GM13977 (cell line): Measurements from ENCODE around the gene SLC6A9.

Source experiments
- DNase-seq: peaks from one replicate; pipeline ENCODE4 v3.0.0; 2012; ENCODE audit warnings: low spot score
- in situ Hi-C: fragments of 300-500 bp; cut with MboI; formaldehyde crosslinking; loops from one replicate; pipeline ENCODE4 v1.12.0; 2022; ENCODE audit warnings: low sequenced_read_pairs, low pct_unique_long_range_greater_than_20kb, mixed read lengths, inconsistent platforms; ENCODE audit not compliant: unreplicated experiment
- TF ChIP-seq, protein P1 (sequence below): IDR thresholded peaks from 2 replicates; pipeline ENCODE4 v1.5.1; 2012; ENCODE audit warnings: mild to moderate bottlenecking, control low read depth; ENCODE audit not compliant: insufficient read depth; ENCODE audit errors: extremely low read depth, missing control alignments

SLC6A9 gene

DNA sequence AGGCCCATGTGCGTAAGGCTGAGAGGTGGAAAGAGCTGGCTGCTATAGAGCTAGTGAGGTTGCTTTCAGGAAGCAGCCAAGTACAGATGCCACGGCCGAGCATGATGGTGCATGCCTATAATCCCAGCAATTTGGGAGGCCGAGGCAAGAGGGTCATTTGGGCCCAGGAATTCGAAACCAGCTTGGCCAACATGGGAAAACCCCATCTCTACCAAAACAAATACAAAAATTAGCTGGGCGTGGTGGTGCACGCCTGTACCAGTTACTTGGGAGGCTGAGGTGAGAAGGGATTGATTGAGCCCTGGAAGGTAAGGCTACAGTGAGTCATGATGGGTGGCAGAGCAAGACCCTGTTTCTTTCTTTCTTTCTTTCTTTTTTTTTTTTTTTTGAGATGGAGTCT, 37.2 kb downstream of the SLC6A9 start:
- TF ChIP-seq, protein P1, sequence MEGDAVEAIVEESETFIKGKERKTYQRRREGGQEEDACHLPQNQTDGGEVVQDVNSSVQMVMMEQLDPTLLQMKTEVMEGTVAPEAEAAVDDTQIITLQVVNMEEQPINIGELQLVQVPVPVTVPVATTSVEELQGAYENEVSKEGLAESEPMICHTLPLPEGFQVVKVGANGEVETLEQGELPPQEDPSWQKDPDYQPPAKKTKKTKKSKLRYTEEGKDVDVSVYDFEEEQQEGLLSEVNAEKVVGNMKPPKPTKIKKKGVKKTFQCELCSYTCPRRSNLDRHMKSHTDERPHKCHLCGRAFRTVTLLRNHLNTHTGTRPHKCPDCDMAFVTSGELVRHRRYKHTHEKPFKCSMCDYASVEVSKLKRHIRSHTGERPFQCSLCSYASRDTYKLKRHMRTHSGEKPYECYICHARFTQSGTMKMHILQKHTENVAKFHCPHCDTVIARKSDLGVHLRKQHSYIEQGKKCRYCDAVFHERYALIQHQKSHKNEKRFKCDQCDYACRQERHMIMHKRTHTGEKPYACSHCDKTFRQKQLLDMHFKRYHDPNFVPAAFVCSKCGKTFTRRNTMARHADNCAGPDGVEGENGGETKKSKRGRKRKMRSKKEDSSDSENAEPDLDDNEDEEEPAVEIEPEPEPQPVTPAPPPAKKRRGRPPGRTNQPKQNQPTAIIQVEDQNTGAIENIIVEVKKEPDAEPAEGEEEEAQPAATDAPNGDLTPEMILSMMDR: no peak
- in situ Hi-C loops: no loop called here
- DNase-seq: no peak

DNA sequence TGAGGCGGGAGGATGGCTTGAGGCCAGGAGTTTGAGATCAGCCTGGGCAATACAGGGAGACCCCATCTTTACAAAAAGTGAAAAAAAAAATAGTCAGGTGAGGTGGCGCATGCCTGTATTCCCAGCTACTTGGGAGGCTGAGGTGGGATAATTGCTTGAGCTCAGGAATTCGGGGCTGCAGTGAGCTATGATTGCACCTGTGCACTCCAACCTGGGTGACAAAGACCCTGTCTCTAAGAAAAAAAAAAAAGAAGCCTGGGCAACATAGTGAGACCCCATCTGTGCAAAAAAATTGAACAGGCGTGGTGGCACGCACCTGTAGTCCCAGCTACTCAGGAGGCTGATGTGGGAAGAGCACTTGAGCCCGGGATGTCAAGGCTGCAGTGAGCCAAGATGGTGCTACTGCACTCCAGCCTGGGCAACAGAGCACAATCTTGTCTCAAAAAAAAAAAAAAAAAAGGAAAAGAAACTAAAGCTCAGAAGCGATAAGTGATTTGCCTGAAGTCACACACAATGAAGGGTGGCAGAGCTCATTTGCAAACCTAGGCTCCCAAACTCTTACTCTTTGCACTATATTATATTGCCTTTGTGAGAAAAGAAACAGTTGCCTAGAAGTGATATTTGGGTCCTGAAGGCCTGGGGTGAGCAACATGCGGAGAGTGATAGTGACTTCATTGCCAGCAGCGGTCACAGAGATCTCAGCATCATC, 37.9 kb downstream of the SLC6A9 start:
- TF ChIP-seq, protein P1: no peak
- no peak for DNase-seq
- in situ Hi-C loops: no loop called here

DNA sequence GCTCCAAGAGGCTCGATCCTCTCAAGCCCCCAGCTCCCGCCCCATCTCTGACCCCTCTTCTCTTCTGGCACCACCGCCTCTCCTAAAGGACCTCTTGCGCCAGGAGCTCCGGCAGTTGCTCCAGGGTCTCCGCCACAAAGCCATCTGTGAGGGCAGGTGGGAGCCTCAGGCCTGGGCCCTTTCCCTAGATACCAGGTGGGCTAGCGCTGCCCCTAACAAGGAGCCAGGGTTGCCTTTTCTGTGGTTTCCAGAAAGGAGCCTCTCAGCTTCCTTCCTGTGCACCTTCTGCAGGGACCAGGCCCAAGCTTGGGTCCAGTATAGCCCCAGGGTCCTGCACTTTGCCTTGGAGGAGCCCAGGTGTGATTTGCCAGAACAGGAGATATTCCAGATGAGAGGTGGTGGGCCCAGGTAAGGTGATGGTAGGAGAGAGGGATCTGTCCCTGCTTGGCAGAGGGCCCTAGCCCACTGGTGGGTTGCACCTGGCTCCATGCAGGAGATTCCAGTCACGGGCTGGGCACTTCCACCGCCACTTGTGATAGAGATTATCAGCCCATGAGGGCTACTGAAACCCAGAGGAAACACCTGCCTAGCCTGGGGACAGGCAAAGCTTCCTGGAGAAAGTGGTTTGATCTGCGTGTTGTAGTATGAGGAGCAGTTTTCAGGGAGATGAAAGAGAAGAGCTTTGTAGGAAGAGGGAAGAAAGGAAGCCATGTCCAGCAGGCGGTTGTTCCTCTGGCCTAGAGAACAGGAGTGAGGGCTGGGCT, 38.8 kb downstream of the SLC6A9 start:
- in situ Hi-C loops: no loop called here
- no peak for DNase-seq
- TF ChIP-seq, protein P1: no peak

DNA sequence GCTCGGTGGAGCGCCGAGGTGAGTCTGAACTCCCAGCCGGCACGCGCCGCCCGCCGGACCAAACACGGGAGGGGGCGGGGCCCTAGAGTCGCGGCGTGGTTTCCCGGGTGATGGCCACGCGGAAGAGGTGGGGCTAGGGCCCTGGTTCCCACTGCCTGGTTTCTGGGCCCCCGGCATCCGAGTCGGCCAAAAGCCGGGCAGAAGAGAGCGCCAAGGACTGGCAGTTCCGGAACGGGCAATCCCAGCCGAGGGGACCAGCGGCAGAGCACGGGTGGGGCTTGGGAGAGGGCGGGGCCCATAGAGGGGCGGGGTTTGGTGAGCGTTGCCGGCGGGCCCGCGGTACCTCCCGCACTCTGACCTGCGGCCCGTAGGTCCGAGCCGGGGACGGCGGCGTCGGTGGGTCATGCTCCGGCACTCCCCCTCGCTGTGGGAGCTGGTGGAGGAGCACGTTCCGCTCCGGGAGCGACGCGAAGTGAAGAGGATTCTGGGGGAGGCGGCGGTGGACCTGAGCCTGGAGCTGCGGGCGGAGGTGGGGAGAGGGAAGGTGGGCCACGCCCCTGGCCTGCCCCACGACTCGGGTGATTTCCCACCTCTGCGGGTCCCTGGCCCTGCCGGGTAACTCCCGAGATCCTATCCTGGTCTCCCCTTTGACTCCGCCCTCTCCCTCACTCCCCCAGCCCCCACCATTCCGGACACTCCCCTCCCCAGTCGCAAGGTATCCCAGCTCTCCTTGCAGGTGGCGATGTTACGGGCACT, 39.6 kb downstream of the SLC6A9 start, which contains the start of gene CCDC24:
TSS of gene CCDC24 (plus strand) at position 124 of the 756 bp plus-strand sequence. CDS start at position 404, 280 bp downstream.
- TF ChIP-seq, protein P1: no peak
- in situ Hi-C loops: no loop called here
- DNase-seq: peak; percentile 93

DNA sequence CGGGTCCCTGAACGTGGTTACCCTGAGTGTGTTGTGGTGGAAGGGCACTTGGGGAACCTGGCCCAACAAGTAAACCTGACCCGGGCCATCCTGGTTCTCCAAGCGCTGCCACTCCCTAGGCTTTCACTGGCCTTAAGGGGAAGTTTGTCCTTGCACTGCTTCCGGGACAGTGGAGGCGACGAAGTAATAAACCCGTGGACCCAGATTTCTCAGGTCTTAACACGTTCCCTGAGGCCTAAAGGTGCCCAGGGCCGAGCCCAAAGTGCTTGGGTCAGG, 40.1 kb downstream of the SLC6A9 start:
- TF ChIP-seq, protein P1: no peak
- in situ Hi-C loops: no loop called here
- no peak for DNase-seq

DNA sequence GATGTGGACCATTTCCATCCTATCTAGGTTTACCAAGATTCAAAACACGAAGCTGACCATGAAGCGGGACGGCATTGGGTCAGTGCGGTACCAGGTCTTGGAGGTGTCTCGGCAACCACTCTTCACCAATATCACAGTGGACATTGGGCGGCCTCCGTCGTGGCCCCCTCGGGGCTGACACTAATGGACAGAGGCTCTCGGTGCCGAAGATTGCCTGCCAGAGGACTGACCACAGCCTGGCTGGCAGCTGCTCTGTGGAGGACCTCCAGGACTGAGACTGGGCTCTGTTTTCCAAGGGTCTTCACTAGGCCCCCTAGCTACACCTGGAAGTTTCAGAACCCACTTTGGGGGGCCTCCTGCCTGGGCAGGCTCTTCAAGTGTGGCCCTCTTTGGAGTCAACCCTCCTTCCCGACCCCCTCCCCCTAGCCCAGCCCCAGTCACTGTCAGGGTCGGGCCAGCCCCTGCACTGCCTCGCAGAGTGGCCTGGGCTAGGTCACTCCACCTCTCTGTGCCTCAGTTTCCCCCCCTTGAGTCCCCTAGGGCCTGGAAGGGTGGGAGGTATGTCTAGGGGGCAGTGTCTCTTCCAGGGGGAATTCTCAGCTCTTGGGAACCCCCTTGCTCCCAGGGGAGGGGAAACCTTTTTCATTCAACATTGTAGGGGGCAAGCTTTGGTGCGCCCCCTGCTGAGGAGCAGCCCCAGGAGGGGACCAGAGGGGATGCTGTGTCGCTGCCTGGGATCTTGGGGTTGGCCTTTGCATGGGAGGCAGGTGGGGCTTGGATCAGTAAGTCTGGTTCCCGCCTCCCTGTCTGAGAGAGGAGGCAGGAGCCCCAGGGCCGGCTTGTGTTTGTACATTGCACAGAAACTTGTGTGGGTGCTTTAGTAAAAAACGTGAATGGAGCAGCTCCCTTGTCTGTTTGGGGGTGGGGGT, 40.7 kb downstream of the SLC6A9 start:
- in situ Hi-C loops: no loop called here
- TF ChIP-seq, protein P1: peak; percentile 25

More for the DNA sequence above, 40.7 kb downstream of the SLC6A9 start:
- no peak for DNase-seq
